Skeletal muscle tissue (tissue), 4 donors: ENCODE results near the gene RASSF7. TPM values are rescaled to one million over a fixed set of nuclear protein-coding genes. Genes with fewer than 3 reads are reported as not detected.
A peak's percentile ranks its signal among the peaks of the same experiment; 100 is the strongest.

Source experiments
- H3K27ac ChIP-seq: one replicate; pipeline ENCODE4 v1.7.0; 2013; ENCODE audit warnings: mild to moderate bottlenecking, low read depth, low read length, inconsistent platforms
- H3K27me3 ChIP-seq, 3 donors: one replicate each; pipeline ENCODE4 v1.7.0; 2013; ENCODE audit warnings: low read length in 3 of 3; ENCODE audit not compliant: control insufficient read depth in 3 of 3, insufficient read depth in 3 of 3
- H3K36me3 ChIP-seq, 3 donors: one replicate each; pipeline ENCODE4 v1.7.0; 2013; ENCODE audit warnings: low read length in 3 of 3; ENCODE audit not compliant: control insufficient read depth in 3 of 3, insufficient read depth in 3 of 3
- H3K4me1 ChIP-seq, 3 donors: one replicate each; pipeline ENCODE4 v1.7.0; 2013; ENCODE audit warnings: low read length in 3 of 3, mild to moderate bottlenecking in 3 of 3; ENCODE audit not compliant: control insufficient read depth in 3 of 3, insufficient read depth in 3 of 3
- H3K4me3 ChIP-seq, 3 donors: one replicate each; pipeline ENCODE4 v1.7.0; 2013; ENCODE audit warnings: low read length in 3 of 3
- H3K9ac ChIP-seq, 3 donors: one replicate each; pipeline ENCODE4 v1.7.0; 2013; ENCODE audit warnings: low read length in 3 of 3, mild to moderate bottlenecking in 3 of 3, moderate library complexity in 2 of 3, low read depth in 1 of 3
- H3K9me3 ChIP-seq, 3 donors: one replicate each; pipeline ENCODE4 v1.7.0; 2013; ENCODE audit warnings: low read length in 3 of 3; ENCODE audit not compliant: control insufficient read depth in 3 of 3
- total RNA-seq: library from RNA; depleted of rRNA; stranded (reverse); fragments of >200 nt; gene quantifications from one replicate; pipeline ENCODE4 v1.2.3, GENCODE V29; 2014
- donor health status: Osteomylitis.

RASSF7 gene
- total RNA-seq, 1 donor from 2014 or later, result 0.52 TPM

DNA sequence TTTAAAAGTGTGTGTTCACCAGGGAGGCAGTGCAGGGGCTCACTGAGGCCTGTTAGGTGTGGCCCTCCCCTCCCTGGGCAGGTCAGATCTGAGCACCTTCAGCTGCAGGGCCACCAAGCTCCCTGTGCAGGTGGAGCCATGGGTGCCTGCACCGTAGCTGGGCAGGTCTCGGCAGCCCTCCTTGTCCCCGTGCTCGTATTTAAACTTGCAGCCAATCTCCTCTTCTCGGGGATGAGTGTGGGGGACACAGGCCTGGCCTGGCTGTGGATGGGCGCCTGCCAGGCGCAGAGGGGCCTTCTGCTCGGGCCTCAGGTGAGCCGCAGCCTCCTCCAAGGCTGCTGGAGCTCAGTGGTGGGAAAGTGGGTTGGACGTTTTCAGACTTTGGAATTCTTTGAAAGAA, 34.6 kb downstream of the RASSF7 start:
- Histone ChIP-seq H3K4me1 (no peaks in the 10 kb centered on the region), H3K36me3 (peaks cover 59 to 70% (median 67%) of the 10 kb centered on the region in 3 donors), H3K27ac (no peak overlapping the region), H3K27me3 (no peaks in the 10 kb centered on the region), H3K9me3 (no peaks in the 10 kb centered on the region), H3K9ac (no peak overlapping the region), H3K4me3 (no peak overlapping the region)

DNA sequence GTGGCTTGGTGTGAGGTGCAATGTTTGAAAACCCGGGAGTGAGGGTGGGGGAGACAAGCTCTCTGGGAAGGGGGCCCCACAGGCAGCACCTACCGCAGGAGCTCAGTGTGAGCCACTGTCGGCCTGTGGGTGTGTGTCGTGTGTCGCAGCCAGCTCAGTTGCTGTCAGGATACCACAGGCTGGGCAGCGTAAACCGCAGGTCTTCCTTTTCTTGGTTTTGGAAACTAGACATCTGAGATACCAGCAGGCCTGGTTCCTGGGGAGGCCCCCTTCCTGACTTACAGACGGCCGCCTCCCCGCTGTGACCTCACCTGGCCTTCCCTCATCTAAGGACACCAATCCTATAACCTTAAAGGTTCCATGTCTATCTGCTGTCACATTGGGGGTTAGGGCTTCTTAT, 35.6 kb downstream of the RASSF7 start:
- H3K27me3 ChIP-seq, result no peaks in the 10 kb centered on the region
- H3K4me3 ChIP-seq, result no peak overlapping the region
- H3K27ac ChIP-seq, result no peak overlapping the region
- no peaks in the 10 kb centered on the region for H3K9me3 ChIP-seq
- peaks cover 57 to 67% (median 64%) of the 10 kb centered on the region in 3 donors for H3K36me3 ChIP-seq
- no peaks in the 10 kb centered on the region for H3K4me1 ChIP-seq
- H3K9ac ChIP-seq, result no peak overlapping the region

DNA sequence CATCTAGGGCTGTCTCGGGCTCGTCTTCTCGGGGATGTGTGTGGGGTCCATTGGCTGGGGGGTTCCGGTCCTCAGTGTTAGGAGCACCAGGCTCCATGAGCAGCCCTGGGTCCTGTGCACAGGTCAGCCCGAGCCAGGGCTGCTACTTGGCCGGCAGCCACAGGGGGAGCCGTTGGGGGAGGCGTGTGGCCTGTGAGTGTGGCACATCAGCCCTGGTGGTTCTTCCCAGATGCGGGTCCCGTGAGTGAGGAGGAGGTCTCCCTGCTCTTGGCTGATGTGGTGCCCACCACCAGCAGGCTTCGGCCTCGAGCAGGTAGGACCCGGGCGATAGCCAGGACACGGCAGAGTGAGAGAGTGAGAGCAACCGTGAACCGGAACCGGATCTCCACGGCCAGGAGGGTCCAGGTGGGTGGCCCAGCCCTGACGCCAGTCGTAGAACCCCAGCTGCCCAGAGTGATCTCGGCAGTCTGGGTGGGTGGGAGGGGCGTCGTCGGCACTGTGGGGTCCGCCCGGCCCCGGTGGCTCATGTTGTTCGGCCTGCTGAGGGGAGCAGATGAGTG, 36.5 kb downstream of the RASSF7 start:
- no peaks in the 10 kb centered on the region for H3K9me3 ChIP-seq
- no peak overlapping the region for H3K9ac ChIP-seq
- H3K36me3 ChIP-seq, result peaks cover 64 to 72% (median 67%) of the 10 kb centered on the region in 3 donors
- H3K27me3 ChIP-seq, result no peaks in the 10 kb centered on the region
- no peaks in the 10 kb centered on the region for H3K4me1 ChIP-seq
- no peak overlapping the region for H3K27ac ChIP-seq
- H3K4me3 ChIP-seq, result no peak overlapping the region

DNA sequence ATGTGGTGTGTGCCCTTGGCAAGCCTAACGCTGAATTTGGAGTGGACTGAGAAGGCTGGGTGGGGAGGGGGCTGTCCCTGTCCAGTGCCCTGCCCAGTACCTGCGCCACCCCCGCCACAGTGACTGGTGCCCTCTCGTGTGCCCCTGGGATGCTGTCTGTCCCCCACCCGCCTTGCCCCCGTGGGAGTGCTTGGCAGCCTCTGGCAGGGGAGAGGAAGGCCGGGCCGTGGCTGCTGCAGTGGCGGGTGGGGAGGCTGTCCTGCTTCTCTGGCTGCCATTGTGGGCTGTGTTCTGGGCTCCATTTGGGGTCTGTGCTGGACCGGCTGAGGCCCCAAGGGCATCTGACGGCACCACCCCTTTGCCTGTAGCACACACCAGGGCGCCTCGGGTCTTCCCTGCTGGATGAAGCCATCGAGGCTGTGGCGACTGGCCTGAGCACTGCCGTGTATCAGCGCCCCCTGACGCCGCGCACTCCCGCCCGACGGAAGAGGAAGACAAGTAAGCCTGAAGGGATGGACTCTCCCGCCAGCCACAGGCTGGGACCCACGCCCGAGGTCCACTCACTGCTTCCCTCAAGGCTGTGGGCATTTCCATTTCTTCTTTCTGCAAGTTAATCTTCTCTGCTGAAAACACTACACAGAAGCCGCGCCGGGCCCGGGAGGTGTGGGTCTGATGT, 37.4 kb downstream of the RASSF7 start:
- peaks cover 58 to 66% (median 62%) of the 10 kb centered on the region in 3 donors for H3K36me3 ChIP-seq
- H3K27me3 ChIP-seq, result no peaks in the 10 kb centered on the region
- no peak overlapping the region for H3K4me3 ChIP-seq
- H3K27ac ChIP-seq, result no peak overlapping the region
- no peaks in the 10 kb centered on the region for H3K9me3 ChIP-seq
- H3K9ac ChIP-seq, result no peak overlapping the region
- no peaks in the 10 kb centered on the region for H3K4me1 ChIP-seq

DNA sequence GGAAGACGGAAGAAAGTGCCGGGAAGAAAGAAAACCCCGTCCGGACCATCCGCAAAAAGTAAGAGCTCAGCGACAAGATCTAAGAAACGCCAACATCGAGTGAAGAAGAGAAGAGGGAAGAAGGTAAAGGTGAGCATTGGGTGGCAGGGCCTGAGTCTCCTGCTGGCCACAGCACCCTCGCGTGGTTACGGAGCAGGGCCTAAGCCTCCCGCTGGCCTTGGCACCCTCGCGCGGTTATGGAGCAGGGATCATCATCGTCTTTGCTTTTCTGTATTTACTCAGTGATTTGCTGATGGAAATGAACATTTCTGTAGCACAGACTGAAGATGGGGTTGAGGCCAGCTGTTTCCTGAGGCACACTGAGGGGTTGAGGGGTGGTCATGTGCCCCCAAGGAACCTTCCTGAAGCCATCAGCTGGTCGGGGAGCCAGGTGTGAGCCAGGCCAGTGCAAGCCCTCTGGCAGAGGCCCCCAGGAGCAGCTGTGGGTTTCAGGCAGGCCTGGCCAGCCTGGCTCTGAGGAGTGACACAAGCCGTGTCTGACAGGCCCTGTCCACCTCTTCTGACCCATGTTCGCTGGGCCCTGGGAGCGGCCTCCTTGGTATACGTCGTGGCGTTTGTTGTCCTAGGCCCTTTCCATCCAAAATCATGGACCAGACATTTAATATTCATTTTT, 40.9 kb downstream of the RASSF7 start:
- H3K27me3 ChIP-seq, result no peaks in the 10 kb centered on the region
- H3K9ac ChIP-seq, result no peak overlapping the region
- H3K4me3 ChIP-seq, result no peak overlapping the region
- H3K4me1 ChIP-seq, result no peaks in the 10 kb centered on the region
- H3K36me3 ChIP-seq, result peaks cover 62 to 69% (median 64%) of the 10 kb centered on the region in 3 donors
- no peak overlapping the region for H3K27ac ChIP-seq
- no peaks in the 10 kb centered on the region for H3K9me3 ChIP-seq

DNA sequence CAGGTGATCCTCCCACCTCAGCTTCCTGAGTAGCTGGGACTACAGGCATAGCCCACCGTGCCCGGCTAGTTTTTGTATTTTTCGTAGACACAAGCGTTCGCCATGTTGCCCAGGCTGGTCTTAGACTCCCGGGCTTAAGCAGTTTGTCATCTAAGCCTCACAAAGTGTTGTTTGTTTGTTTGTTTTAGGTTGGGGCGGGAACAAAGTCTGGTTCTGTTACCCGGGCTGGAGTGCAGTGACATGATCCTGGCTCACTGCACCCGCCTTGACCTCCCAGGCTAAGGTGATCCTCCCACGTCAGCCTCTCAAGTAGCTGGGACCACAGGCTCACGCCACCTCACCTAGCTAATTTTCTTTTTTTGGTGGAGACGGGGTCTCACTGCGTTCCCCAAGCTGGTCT, 42.4 kb downstream of the RASSF7 start:
- Histone ChIP-seq H3K36me3 (peaks cover 63 to 72% (median 70%) of the 10 kb centered on the region in 3 donors), H3K27me3 (no peaks in the 10 kb centered on the region), H3K4me1 (no peaks in the 10 kb centered on the region), H3K4me3 (no peak overlapping the region), H3K9ac (no peak overlapping the region), H3K27ac (no peak overlapping the region), H3K9me3 (no peaks in the 10 kb centered on the region)

DNA sequence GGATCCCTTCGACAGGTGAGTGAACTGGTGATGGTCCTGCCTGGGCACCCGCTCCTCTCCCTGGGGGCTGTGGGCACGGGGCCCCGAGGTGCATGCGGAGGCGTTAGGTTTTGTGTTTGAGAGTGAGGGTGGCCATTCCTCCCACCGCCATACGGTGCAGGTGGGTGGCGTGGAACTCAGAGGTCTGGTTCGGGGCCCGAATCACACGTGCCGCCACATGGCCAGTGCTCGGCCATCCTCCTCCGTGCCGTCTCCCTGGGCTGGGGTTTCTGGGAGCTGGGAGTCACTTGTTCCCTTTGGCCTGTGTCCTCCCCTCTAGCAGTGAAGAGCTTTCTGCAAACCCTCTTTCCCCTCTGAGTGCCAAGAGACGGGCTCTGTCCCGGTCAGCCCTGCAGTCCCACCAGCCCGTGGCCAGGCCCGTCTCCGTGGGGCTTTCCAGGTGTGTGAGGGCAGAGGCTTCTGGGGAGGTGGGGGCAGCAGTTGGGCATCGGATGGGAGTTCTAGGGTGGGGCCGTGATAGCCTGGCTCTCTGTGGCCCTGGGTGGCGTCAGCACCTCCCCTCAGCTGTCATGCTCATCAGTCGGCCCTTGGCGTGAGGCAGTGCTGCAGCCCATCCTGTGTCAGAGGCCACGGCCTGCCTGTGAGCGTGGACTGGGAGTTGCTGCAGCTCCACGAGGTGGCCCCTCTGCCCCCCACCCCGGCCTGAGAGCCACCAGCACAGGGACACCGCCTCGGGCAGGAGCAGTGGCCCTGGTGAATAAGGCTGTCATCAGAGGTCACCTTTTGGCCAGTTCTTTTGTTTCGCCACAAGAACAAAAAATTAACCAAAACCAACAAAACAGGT, 44.7 kb downstream of the RASSF7 start:
- Histone ChIP-seq H3K9me3 (no peaks in the 10 kb centered on the region), H3K4me3 (no peak overlapping the region), H3K36me3 (peaks cover 72 to 76% (median 73%) of the 10 kb centered on the region in 3 donors), H3K9ac (no peak overlapping the region), H3K27ac (no peak overlapping the region), H3K4me1 (no peaks in the 10 kb centered on the region), H3K27me3 (no peaks in the 10 kb centered on the region)

DNA sequence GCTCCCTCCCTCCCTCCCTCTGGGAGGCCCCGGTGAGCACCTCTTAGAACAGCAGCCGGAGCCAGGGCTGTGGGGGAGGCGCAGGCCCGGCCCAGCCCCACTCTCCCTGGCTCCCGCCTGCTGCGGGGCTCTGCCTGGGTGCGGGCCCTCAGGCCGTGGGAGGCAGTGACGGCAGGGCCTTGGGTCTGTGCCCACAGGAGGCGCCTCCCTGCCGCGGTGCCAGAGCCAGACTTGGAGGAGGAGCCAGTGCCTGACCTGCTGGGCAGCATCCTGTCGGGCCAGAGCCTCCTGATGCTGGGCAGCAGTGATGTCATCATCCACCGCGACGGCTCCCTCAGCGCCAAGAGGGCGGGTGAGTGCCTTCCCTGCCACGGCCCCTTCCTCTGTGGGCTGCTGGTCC, 45.5 kb downstream of the RASSF7 start:
- Histone ChIP-seq H3K36me3 (peaks cover 78 to 84% (median 80%) of the 10 kb centered on the region in 3 donors), H3K9ac (peak overlapping the region in 1 of 3 donors; percentile 16), H3K9me3 (no peaks in the 10 kb centered on the region), H3K4me3 (no peak overlapping the region), H3K4me1 (no peaks in the 10 kb centered on the region), H3K27ac (no peak overlapping the region), H3K27me3 (no peaks in the 10 kb centered on the region)

DNA sequence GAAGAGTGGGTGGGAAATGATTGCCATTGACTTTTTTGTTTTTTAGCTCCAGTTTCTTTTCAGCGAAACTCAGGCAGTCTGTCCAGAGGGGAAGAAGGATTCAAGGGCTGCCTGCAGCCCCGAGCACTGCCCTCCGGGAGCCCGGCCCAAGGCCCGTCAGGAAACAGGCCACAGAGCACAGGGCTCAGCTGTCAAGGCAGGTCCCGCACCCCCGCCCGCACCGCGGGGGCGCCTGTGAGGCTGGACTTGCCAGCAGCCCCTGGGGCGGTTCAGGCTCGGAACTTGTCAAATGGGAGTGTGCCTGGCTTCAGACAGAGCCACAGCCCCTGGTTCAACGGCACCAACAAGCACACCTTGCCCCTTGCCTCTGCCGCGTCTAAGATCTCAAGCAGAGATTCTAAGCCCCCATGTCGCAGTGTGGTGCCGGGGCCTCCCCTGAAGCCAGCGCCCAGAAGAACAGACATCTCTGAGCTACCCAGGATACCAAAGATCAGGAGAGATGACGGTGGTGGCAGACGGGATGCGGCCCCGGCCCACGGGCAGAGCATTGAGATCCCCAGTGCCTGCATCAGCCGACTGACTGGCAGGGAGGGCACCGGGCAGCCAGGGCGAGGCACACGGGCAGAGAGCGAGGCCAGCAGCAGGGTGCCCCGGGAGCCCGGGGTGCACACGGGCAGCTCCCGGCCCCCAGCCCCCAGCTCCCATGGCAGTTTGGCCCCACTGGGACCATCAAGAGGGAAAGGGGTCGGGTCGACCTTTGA, 46.4 kb downstream of the RASSF7 start:
- peaks cover 5 to 9% (median 7%) of the 10 kb centered on the region in 3 donors for H3K4me1 ChIP-seq
- H3K36me3 ChIP-seq, result peaks cover 77 to 81% (median 78%) of the 10 kb centered on the region in 3 donors
- H3K9ac ChIP-seq, result no peak overlapping the region
- no peak overlapping the region for H3K27ac ChIP-seq
- H3K27me3 ChIP-seq, result no peaks in the 10 kb centered on the region
- no peak overlapping the region for H3K4me3 ChIP-seq
- H3K9me3 ChIP-seq, result no peaks in the 10 kb centered on the region
